Astrocyte of the spinal cord (primary cell): ENCODE data around the gene CPZ.

Source experiments
- DNase-seq: peaks from one replicate; pipeline ENCODE4 v3.0.0; 2011; ENCODE audit warnings: low read depth, low spot score
- H3K4me3 ChIP-seq: 2 replicates; pipeline ENCODE4 v1.5.1; 2011; ENCODE audit warnings: low read depth, mild to moderate bottlenecking, low read length, moderate library complexity
- in situ Hi-C: cut with HindIII; loops from 2 replicates; pipeline ENCODE4 v1.10.0; 2017; ENCODE audit warnings: low sequenced_read_pairs
- TF ChIP-seq, protein P1 (sequence below): IDR thresholded peaks from 2 replicates; pipeline ENCODE4 v1.5.1; 2012; ENCODE audit warnings: low read depth, mild to moderate bottlenecking, low read length, inconsistent platforms

CPZ gene

GRCh38 chr4:8552024-8552423 lies 40.5 kb upstream of the CPZ start:
- no peak overlapping the region for H3K4me3 ChIP-seq
- DNase-seq, result no peak
- TF ChIP-seq, protein P1, sequence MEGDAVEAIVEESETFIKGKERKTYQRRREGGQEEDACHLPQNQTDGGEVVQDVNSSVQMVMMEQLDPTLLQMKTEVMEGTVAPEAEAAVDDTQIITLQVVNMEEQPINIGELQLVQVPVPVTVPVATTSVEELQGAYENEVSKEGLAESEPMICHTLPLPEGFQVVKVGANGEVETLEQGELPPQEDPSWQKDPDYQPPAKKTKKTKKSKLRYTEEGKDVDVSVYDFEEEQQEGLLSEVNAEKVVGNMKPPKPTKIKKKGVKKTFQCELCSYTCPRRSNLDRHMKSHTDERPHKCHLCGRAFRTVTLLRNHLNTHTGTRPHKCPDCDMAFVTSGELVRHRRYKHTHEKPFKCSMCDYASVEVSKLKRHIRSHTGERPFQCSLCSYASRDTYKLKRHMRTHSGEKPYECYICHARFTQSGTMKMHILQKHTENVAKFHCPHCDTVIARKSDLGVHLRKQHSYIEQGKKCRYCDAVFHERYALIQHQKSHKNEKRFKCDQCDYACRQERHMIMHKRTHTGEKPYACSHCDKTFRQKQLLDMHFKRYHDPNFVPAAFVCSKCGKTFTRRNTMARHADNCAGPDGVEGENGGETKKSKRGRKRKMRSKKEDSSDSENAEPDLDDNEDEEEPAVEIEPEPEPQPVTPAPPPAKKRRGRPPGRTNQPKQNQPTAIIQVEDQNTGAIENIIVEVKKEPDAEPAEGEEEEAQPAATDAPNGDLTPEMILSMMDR, result no peak
- in situ Hi-C loops, result no loop called here

GRCh38 chr4:8552581-8553205 lies 39.9 kb upstream of the CPZ start:
- H3K4me3 ChIP-seq, result no peak overlapping the region
- no peak for DNase-seq
- in situ Hi-C loops, result no loop called here
- TF ChIP-seq, protein P1, result no peak

- TF ChIP-seq, protein P1, result no peak
- H3K4me3 ChIP-seq, result no peak overlapping the region
- DNase-seq, result no peak
- in situ Hi-C loops, result no loop called here
Observed at GRCh38 chr4:8553216-8553615, 39.3 kb upstream of the CPZ start.

GRCh38 chr4:8553991-8554405 lies 38.6 kb upstream of the CPZ start:
- H3K4me3 ChIP-seq, result no peak overlapping the region
- in situ Hi-C loops, result no loop called here
- DNase-seq, result no peak

GRCh38 chr4:8554555-8555100 lies 37.9 kb upstream of the CPZ start:
- in situ Hi-C loops, result no loop called here
- H3K4me3 ChIP-seq, result no peak overlapping the region
- DNase-seq, result no peak
- TF ChIP-seq, protein P1, result no peak

More at GRCh38 chr4:8553991-8554405, 38.6 kb upstream of the CPZ start:
- TF ChIP-seq, protein P1, result no peak

DNA sequence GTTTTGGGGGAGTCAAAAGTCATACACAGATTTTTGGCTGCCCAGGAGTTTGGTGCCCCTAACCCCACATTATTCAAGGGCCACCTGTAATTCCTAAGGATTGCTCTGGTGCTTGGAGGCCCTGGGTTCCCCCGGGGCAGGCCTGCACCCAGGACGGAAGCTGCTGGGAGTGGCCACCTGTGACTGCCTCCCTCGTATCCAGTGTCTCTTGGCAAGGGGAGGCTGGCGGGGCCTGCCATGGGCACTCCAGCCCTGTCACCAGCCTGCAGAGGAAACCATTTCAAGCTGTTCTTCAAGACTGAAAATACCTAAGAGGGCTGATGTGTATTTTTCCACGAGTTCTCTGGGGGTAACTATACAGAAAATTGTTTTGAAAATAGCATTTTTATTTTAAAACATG lies 36.8 kb upstream of the CPZ start:
- DNase-seq, result no peak
- no peak overlapping the region for H3K4me3 ChIP-seq
- in situ Hi-C loops, result no loop called here
- TF ChIP-seq, protein P1, result no peak
